GM21526 (cell line): ENCODE data around the gene TAF11L10.
"Not testable (repeated sequence)": the region's sequence is repeated elsewhere in the genome, so short reads cannot be mapped to it uniquely, and the experiment has no call there.

Experiments
- ATAC-seq: cut with Tn5 transposase; IDR thresholded peaks from one replicate; pipeline ENCODE4 v1.9.1; 2021; ENCODE audit warnings: moderate library complexity; ENCODE audit not compliant: unreplicated experiment, low FRiP score

The TAF11L10 gene

GRCh38 chr5:17597728-17598127 is at the start of gene TAF11L10:
Gene TAF11L10 (minus strand): TSS chr5:17597828.
- ATAC-seq = not testable (repeated sequence)

GRCh38 chr5:17634160-17634559 is 36.5 kb upstream of the TAF11L10 start, which contains the start of gene TAF11L14:
Gene TAF11L14 (plus strand): TSS chr5:17634460.
- no peak for ATAC-seq

GRCh38 chr5:17631788-17632187 is 34.2 kb upstream of the TAF11L10 start, which contains the start of gene TAF11L13:
Gene TAF11L13 (plus strand): TSS chr5:17632088.
- ATAC-seq = not testable (repeated sequence)

GRCh38 chr5:17625686-17626085 is 28.1 kb upstream of the TAF11L10 start:
- ATAC-seq = no peak

GRCh38 chr5:17620627-17621026 is 23.0 kb upstream of the TAF11L10 start:
- no peak for ATAC-seq

- ATAC-seq = no peak
These were observed 21.7 kb upstream of the TAF11L10 start for GRCh38 chr5:17619354-17619753.

- no peak for ATAC-seq
These were observed 17.4 kb upstream of the TAF11L10 start for GRCh38 chr5:17614872-17615605.

- not testable (repeated sequence) for ATAC-seq
These were observed 12.5 kb upstream of the TAF11L10 start, which contains the start of gene TAF11L12 for GRCh38 chr5:17610092-17610491. Gene TAF11L12 (plus strand): TSS chr5:17610392.

GRCh38 chr5:17607461-17607860 is 9.8 kb upstream of the TAF11L10 start:
- not testable (repeated sequence) for ATAC-seq

GRCh38 chr5:17604951-17605350 is 7.3 kb upstream of the TAF11L10 start:
- no peak for ATAC-seq

GRCh38 chr5:17603880-17604279 is 6.3 kb upstream of the TAF11L10 start, which contains the start of gene TAF11L11:
Gene TAF11L11 (plus strand): TSS chr5:17604183.
- not testable (repeated sequence) for ATAC-seq

- not testable (repeated sequence) for ATAC-seq
These were observed 3.4 kb downstream of the TAF11L10 start, which contains the start of gene TAF11L9 for GRCh38 chr5:17594255-17594654. Gene TAF11L9 (minus strand): TSS chr5:17594394.

- not testable (repeated sequence) for ATAC-seq
These were observed 6.8 kb downstream of the TAF11L10 start, which contains the start of gene TAF11L8 for GRCh38 chr5:17590860-17591259. Gene TAF11L8 (minus strand): TSS chr5:17590960.

- not testable (repeated sequence) for ATAC-seq
These were observed 12.0 kb downstream of the TAF11L10 start, which contains the start of gene TAF11L7 for GRCh38 chr5:17585658-17586057. Gene TAF11L7 (minus strand): TSS chr5:17585758.
